Fibroblast of skin of scalp (primary cell): ENCODE results near the gene PPIL1. TPM values are rescaled to one million over a fixed set of nuclear protein-coding genes. Genes with fewer than 3 reads are reported as not detected.
"Not testable (repeated sequence)": the region's sequence is repeated elsewhere in the genome, so short reads cannot be mapped to it uniquely, and the experiment has no call there.

Experiments used
- DNase-seq: peaks from one replicate; pipeline ENCODE4 v3.0.0-alpha.2; 2013
- polyA plus RNA-seq, 2 experiments: library from polyadenylated mRNA; unstranded; fragments of 120-200 nt; gene quantifications; one replicate each; pipeline ENCODE4 v1.2.1, GENCODE V29; 2013; ENCODE audit not compliant: insufficient read length in 2 of 2

The PPIL1 gene
- 35.8 TPM for polyA plus RNA-seq (2013, experiment 1 of 2; ENCODE audit: insufficient read length)
- polyA plus RNA-seq (2013, experiment 2 of 2; ENCODE audit: insufficient read length): 34.5 TPM

DNA sequence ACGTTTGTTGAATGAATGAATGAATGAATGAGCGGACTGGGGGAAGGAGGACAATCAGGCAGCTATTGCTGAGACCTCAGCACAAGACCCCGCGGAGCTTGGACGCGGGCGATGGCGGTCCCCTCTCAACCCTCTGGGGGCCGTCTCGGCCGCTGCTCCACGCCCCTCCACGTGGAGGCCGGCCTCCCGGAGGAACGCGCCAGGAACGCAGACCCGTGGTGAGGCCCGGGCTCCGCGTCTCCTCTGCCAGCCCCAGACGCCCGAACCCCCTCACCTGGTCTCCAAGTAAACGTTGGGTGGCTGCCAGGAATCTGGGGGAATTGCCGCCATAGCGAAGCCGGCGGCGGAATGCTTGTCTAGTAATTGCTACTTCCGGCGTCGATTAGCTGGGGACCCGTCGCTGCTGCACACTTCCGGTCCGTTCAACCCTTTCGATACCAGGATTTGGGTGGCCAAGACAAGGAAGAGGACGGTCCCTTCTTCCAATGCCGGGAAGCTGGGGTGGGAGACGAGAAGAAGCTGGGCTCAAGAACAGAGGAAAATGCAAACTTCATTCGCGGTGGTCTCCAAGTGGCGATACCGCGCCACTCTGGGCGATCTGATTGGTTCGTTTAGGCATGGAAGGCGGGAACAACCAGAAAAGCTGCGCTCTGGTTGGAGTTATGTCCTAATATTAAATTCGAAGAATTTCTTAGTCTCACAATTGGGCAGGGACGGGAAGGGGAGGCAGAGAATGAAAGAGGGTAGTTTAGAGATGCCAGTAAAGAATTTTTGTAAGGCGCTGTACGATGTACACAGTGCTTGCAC lies at the start of gene PPIL1:
TSS of gene PPIL1 (minus strand) at position 361 of the 807 bp plus-strand sequence. CDS start at position 330, 31 bp downstream.
- DNase-seq: peak; percentile 91

DNA sequence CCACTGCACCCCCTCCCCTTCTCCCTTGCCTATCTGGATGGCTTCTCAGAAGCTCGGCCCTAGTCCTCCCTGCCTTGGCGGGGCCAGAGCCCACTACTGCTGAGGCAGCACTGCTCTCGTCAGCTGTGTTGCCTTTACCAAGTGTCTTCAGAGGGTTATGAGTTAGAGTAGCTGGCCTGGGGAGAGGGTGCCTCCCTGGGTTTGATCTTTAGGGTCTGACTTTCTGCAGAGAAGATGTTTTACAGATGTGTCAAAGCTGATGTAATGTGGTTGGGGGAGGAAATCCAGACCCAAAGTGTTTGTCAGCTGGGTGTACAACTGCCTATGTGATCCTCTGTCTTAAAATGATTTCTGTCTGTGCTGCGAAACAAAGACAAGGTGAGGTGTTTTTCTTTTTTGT lies 49.5 kb upstream of the PPIL1 start:
- DNase-seq: peak; percentile 69

DNA sequence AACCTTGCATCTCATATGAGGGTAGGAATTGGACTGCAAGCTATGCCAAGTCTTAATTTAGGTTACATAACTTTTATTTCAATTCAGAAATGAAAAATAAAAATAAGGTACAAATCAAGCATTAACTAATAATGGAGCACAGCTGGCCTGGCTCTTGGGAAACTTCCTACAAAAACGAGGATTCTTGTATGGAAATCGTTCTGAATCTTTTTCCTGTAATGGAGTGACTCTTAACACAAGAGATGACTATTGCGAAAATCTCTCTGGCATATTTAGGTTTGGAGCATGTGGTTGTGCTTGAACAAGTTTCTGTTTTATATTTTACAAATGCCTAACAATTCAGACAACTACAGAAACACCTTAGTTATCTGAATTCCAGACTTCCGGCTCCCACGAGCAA lies 45.9 kb upstream of the PPIL1 start:
- DNase-seq: no peak

DNA sequence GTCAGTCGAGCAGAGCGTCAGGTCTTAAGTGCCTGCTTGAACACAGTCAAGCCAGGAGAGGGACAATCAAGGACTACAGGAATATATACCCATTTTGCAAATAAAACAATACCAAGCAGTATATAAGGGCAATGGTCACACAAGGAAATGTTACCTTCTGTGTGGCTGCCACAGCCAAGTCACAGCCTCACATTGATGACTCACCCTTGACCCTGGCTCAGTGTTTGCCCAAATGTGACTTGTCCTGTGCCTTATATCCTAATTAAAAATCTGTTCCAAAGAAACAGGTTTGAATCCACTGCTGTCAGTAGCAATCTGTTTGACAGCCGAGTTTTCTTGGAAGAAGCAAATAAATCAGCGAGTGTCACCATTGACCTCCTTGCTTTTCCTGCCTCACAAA lies 45.4 kb upstream of the PPIL1 start:
- no peak for DNase-seq

DNA sequence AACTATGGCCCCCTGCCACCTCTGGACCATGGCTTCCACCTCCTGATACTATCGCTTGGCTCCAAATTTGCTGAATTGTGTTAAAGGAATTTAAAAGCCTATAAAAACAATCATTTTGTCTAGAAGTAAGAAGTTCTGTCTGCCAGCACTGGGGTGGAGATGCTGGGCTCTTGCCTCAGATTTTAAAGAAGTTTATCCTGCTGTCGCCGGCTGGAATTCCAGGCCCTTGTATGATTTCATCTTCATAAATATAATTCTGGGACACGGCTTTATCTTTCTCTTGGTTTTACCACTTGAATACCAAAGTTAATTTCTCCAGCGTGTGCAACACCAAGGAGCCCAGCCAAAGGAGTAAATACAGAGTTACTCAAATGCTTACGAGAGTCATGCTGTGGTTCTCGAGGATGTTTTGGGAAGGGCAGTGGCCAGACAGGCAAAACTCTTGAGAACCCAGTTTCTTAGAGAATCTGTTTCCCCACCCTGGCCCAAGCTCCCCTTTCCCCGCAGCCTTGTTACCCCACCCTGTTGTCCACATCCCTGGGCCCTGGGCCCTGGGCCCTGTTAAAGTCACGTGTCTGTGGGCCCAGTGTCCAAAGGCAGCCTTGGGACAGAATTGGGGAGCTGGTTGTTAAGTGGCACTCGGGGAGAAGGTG lies 43.1 kb upstream of the PPIL1 start:
- peak; percentile 94 for DNase-seq

DNA sequence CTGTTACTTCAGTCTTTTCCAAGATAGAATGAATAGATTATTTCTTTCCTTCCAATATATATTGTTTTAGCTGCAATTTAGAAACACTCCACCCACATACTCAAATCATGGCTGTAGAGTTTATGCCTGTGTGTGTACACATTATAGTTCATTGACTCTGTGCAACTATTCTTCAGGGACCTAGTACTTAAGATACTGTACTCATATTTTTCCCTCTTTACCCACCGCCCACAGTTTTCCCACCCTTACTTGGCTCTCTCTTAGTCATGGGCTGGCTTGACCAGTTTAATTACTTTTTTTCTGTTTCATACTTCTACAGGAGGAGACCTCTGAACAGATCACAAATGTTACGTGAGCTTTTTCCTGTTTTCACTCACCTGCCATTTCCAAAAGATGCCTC lies 41.5 kb upstream of the PPIL1 start:
- no peak for DNase-seq

DNA sequence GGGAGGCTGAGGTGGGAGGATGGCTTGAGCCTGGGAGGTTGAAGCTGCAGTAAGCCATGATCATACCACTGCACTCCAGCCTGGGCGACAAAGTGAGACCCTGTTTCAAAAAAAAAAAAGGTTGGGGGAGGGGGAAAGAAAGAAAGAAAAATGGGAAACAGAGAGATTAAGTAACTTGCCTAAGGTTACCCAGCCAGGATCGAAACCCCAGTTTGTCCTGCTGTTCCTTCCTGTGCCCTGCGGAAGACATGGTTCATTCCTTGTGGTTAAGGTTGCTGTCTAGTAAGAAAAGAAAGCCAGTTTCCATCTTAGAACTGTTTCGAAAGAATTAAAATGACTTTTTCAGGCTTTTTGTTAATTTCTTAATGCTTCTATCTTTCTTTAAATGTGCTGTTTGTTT lies 41.0 kb upstream of the PPIL1 start:
- no peak for DNase-seq

DNA sequence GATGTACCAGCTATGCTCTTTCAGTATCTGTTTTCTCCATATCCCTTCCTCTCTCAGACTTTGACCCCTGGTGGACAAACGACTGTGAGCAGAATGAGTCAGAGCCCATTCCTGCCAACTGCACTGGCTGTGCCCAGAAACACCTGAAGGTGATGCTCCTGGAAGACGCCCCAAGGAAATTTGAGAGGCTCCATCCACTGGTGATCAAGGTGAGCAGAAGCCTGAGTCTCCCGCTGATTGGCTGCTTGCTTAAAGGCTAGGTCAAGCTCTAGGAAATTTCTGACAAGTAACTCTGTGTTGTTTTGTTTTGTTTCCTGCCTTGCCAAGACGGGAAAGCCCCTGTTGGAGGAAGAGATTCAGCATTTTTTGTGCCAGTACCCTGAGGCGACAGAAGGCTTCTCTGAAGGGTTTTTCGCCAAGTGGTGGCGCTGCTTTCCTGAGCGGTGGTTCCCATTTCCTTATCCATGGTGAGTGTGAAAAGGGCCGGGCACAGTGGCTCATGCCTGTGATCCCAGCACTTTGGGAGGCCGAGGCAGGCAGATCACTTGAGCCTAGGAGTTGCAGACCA lies 39.7 kb upstream of the PPIL1 start:
- DNase-seq: peak; percentile 24

DNA sequence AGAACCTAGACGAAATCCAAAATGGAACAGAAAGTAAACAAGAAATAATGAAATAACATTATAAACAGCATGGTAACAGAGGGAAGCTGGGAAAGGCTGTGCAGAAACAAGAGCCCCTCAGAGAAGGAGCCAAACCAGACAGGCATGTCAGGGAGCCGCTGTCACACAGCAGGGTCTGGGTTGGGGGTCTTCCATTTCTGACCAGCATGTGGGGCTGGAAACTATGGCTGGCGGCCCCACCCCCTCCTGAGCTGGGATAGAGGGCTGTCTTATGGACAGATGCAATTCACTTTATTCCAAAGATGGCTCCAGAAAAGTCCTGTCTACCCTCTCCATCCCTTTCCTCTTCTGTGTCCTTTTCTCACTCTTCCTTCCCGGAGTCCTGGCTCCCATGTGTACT lies 38.5 kb upstream of the PPIL1 start:
- DNase-seq: no peak

DNA sequence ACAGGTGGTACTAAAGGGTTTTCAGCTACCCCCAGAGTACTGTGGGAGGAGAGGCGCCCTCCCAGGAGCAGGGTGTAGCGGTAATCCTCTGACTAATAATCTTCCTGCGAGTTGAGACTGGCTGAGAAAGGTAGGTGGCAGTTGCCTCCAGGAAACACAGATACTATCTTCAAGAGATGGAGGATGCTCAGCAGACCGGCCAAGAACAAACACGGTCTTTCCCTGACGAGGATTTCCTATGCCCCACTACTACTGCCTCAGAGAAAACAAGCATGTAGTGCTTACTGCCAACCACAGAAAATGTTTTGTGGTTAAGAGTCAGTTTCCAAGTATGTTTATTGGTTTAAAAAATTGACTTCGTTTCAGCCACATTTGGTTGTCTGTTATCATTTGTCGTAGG lies 38.0 kb upstream of the PPIL1 start:
- peak; percentile 85 for DNase-seq

DNA sequence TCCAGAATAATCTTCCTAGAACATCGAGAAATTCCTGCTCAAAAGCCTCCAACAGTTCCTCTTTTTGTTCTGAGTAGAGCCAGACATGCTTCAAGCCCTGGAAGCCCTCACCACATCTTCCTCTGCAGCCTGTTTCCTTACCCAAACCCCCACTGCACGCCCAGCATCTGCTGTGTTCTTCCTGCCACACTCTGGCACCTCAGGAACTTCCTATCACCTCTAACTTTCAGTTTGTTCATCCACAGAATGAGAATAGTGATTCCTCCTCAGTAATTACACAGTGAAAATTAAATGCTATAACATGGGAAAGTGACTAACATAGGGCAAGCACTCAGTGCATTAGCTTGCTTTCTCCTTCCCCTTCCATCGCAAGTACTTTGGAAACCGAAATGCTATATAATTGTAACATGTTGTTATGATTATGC lies 37.4 kb upstream of the PPIL1 start:
- no peak for DNase-seq

DNA sequence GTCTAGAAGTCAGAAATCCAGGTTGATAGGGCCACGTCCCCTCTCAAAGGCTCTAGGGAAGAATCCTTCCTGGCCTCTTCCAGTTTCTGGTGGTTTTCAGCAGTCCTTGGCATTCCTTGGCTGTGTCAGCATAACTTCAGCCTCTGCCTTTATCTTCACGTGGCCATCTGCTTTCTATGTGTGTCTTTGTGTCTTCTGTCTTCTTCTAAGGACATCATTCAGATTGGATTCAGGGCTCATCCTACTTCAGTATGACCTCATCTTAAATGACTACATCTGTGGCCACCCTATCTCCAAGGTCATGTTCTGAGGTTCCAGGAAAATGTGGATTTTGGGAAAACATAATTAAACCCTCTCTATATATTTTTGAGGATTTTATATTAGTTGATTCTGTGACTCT lies 34.1 kb upstream of the PPIL1 start:
- no peak for DNase-seq

DNA sequence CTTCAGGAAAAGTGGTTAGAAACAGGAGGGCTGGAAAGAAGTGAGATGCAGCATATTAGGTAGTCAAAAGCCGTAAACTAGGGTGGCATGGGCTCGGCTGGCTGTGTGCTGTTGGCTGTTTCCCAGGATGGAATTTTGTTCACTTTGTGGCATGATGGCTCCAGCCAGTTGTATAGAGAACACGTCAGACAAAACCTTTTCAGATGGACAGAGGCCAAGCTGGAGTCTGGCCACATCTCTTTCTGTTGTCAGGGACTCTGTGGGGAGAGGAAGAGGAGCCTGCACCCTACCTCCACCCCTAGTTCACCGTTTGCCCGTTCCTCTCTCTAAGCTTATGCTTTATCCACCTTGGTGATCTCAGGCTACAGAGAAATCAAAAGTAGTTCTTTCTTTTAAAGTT lies 33.2 kb upstream of the PPIL1 start:
- peak; percentile 19 for DNase-seq

DNA sequence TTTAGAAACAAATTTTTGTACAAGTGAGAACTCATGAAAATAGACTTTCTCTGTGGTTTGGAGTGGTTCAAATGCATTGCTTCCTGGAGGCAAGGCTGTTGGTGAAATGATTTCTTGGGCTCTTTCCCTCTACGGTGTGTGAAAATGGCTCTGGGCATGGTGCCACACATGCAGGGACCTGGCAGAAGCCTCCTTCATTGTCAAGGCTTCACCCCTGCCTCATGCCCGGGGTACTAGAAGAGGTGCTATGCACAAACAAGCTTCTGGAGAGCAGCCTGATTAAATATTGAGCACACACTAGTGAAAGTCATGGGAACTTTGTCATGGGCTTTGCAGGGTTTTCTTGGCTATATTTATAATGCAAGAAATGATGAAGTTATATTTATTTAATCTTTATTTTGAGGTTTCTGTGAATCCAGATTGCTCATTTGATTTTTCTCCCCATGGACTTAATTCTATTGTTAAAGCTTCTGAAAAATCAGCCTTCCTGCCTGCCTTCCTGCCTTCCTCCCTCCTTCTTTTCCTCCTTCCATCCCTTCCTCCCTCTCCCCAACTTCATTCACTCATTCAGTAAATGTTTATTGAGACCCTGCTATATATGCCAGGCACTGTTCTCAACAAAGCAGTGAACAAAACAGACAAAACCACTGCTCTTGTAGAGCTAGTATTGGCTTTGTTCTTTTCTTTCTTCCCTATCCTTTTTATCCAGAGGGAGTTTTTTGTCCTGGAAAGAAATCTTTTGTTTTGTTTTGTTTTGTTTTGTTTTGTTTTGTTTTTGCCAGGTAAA lies 32.1 kb upstream of the PPIL1 start:
- no peak for DNase-seq

DNA sequence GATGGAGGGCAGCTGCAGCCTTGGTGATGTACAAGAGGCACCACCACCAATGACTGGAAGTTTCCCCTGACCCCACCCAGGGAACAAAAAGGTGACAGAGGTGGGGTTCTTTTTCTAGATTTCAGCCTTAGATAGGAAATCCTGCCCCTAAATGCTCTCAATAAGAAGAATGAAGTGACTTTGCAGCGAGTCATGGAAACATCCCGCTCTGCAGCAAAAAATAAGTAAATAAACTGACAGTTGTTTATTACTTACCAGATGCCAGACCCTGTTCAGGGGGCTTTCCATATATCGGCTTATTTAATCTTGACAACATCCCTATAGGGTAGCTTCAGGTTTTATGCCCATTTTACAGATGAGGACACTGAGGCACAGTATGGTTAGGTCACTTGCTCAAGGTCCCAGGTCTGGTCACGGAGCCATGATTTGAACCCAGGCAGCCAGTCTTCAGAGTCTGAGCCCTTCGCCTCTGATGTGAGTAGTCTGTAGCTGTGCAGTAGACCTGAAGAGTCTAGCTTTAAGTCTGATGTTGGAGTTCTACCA lies 30.3 kb upstream of the PPIL1 start:
- DNase-seq: no peak

DNA sequence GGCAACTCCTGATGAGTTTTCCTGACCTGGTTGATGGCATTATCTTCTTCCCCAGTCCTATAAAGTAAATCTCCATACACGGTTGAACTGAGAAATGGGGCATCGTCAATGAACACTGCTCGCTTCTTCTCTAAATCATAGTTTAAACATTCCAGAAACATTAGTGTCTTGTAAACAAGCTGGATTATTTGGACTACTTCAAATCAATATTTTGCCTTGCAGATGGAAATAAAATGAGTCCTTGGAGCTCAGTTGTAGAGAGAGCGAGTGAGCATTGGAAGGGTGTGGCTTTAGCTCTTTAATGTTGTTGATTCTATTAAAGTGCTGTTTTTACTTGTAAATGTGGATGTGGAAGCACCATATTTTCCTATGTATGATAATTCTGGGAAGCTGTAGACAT lies 29.5 kb upstream of the PPIL1 start:
- DNase-seq: no peak

DNA sequence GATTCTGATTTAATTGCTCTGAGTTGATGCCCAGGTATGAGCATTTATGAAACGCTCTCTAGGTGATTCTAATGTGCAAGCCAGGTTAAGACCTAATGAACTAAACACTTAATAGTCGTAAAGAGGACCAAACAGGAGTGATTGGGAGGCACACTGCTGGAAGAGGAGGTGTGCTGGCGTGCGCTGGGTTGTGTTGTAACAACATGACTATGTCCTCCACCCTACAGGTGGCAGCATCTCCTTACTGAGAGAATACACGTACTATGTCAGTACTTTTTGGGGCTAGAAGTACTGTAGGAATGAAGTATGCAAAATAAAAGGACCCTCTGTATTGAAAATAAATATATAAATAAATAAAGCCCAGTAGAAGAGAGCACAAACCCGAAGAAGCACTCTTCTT lies 23.0 kb upstream of the PPIL1 start:
- no peak for DNase-seq

DNA sequence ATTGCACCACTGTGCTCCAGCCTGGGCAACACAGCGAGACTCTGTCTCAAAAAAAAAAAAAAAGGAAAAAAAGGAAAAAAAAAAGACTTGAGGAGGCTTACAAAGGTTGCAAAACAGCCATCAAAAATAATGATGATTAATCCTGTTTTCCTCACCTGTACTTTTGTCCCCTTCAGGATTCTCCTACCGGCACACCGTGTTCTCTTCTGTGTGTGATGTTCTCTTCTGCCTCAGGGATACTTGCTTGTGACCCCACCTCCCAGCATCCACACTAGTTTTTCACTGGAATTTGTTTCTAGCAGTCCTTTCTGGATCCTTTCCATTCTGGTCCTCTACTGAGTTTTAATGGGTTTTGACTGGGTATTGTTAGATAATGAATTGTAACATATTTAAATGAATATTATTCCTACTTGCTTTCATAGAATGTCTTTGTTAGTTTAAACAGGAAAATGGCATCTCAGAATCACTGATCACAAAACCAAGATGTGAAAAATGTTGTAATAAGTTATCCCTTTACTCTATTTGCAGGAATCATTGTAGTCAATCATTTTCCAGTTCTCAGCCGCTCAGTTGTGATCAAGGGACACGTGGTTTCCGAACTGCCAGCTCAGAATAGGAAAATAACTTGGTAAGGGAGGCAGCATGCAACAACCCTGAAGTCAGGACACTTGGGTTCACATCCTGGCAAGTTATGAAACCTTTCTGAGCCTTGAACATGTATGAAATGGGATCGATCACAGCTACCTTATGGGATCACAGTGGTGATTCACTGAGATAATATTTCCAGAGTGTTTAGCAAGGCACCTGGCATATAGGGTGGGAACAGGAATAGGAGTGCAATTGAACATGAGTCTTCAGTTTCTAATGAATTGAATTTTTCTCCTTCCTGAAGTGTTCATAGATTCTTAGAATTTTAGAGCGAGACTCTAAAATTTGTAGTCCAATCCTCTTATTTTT lies 19.7 kb upstream of the PPIL1 start:
- no peak for DNase-seq

DNA sequence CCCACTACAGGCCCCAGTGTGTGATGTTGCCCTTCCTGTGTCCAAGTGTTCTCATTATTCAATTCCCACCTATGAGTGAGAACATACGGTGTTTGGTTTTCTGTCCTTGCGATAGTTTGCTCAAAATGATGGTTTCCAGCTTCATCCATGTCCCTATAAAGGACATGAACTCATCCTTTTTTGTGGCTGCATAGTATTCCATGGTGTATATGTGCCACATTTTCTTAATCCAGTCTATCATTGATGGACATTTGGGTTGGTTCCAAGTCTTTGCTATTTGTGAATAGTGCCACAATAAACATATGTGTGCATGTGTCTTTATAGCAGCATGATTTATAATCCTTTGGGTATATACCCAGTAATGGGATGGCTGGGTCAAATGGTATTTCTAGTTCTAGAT lies 16.6 kb upstream of the PPIL1 start:
- DNase-seq: not testable (repeated sequence)

DNA sequence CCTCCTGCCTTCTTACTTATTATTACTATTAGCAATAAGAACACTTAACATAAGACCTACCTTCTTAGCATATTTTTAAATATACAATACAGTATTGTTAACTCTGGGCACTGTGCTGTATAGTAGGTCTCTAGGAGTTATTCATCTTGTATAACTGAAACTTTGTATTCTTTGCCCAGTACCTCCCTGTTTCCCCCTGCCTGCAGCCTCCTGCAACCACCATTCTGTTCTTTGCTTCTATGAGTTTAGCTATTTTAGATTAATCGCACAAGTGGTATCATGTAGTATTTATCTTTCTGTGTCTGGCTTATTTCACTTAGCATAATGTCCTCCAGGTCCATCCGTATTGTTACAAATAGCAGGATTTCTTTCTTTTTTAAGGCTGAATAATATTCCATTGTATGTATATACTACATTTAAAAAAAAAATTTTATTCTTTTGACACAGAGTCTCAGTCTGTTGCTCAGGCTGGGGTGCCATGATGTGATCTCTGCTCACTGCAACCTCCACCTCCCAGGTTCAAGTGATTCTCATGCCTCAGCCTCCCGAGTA lies 15.6 kb upstream of the PPIL1 start:
- no peak for DNase-seq
